Breast epithelium (tissue), 4 donors: Measurements from ENCODE around the gene AMZ1. TPM values are rescaled to one million over a fixed set of nuclear protein-coding genes. Genes with fewer than 3 reads are reported as not detected.

Source experiments
- DNase-seq, 2 donors: peaks; one replicate each; pipeline ENCODE4 v3.0.0-alpha.2; 2019; ENCODE audit warnings: low spot score in 2 of 2
- H3K27ac ChIP-seq, 2 donors: fragments of 200-600 bp; sonication (generic) in 1 of 2; one replicate each; pipeline ENCODE4 v1.5.1; 2016 to 2019; ENCODE audit warnings: mild to moderate bottlenecking in 1 of 2
- H3K27me3 ChIP-seq, 2 donors: fragments of 200-600 bp; sonication (generic) in 1 of 2; one replicate each; pipeline versions ENCODE4 v1.5.1 to v1.6.0; 2017 to 2019; ENCODE audit warnings: control low read depth in 1 of 2, mild to moderate bottlenecking in 1 of 2
- H3K36me3 ChIP-seq: fragments of 200-600 bp; one replicate; pipeline ENCODE4 v1.5.1; 2019
- H3K4me1 ChIP-seq, 2 donors: fragments of 200-600 bp; sonication (generic); one replicate each; pipeline ENCODE4 v1.5.1; 2016 to 2019; ENCODE audit warnings: control low read depth in 1 of 2
- H3K4me3 ChIP-seq, 3 donors: fragments of 200-600 bp; sonication (generic); 1 replicate in 2 of 3; 2 replicates in 1 of 3; pipeline ENCODE4 v1.5.1; 2016 to 2019; ENCODE audit warnings: mild to moderate bottlenecking in 3 of 3, moderate library complexity in 2 of 3
- H3K9me3 ChIP-seq, 2 donors: fragments of 200-600 bp; sonication (generic) in 1 of 2; one replicate each; pipeline ENCODE4 v1.5.1; 2016 to 2019; ENCODE audit warnings: control low read depth in 1 of 2
- POLR2A ChIP-seq: fragments of 450-650 bp; IDR thresholded peaks from one replicate; pipeline ENCODE4 v1.6.1; 2016; ENCODE audit warnings: antibody characterized with exemption, mild to moderate bottlenecking, moderate library complexity
- POLR2AphosphoS5 ChIP-seq, 3 donors: sonication (generic); formaldehyde crosslinking; IDR thresholded peaks; one replicate each; pipeline ENCODE4 v1.6.1; 2017; ENCODE audit warnings: antibody characterized with exemption in 3 of 3
- intact Hi-C: fragments of 100-400 bp; cut with DNase I; formaldehyde crosslinking; loops from one replicate; pipeline ENCODE4 v1.15.1; 2023; ENCODE audit warnings: low total_unique reads
- total RNA-seq, 3 donors: library from RNA; depleted of rRNA; stranded (reverse); fragments of >200 nt; gene quantifications; one replicate each; pipeline ENCODE4 v1.1.0, GENCODE V29; 2016
- TF ChIP-seq, protein P1 (sequence below), 3 donors: fragments of 450-650 bp; IDR thresholded peaks; one replicate each; pipeline ENCODE4 v1.5.1; 2016 to 2017; ENCODE audit warnings: antibody characterized with exemption in 3 of 3, mild to moderate bottlenecking in 3 of 3, moderate library complexity in 3 of 3

Gene AMZ1
- total RNA-seq, 3 donors from 2014 or later: 0.16 to 0.88 (median 0.33) TPM

DNA sequence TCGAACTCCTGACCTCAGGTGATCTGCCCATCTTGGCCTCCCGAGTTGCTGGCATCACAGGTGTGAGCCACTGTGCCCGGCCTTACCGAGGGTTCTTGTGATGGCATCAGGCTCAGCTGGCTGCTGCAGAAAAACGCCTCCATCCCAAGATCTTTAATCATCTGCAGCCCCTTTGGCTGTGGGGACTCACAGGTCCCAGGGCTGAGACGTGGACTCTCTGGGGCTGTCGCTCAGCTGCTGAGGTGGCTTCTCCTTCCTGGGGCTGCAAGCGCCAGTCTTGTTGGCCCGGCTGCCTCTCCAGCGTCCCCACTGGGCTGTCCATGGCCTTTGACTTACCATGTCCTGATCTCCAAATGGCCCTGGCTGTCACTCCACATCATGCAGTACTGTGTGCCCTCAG lies 20.0 kb downstream of the AMZ1 start:
- Histone ChIP-seq H3K9me3 (no peaks in the 10 kb centered on the region), H3K36me3 (no peaks in the 10 kb centered on the region), H3K27ac (no peak overlapping the region), H3K4me3 (no peak overlapping the region), H3K4me1 (no peaks in the 10 kb centered on the region), H3K27me3 (no peaks in the 10 kb centered on the region)
- no peak for DNase-seq
- intact Hi-C loops: no loop called here
- no peak for TF ChIP-seq POLR2AphosphoS5 (IDR thresholded peaks at IDR 0.05)
- TF ChIP-seq, protein P1, sequence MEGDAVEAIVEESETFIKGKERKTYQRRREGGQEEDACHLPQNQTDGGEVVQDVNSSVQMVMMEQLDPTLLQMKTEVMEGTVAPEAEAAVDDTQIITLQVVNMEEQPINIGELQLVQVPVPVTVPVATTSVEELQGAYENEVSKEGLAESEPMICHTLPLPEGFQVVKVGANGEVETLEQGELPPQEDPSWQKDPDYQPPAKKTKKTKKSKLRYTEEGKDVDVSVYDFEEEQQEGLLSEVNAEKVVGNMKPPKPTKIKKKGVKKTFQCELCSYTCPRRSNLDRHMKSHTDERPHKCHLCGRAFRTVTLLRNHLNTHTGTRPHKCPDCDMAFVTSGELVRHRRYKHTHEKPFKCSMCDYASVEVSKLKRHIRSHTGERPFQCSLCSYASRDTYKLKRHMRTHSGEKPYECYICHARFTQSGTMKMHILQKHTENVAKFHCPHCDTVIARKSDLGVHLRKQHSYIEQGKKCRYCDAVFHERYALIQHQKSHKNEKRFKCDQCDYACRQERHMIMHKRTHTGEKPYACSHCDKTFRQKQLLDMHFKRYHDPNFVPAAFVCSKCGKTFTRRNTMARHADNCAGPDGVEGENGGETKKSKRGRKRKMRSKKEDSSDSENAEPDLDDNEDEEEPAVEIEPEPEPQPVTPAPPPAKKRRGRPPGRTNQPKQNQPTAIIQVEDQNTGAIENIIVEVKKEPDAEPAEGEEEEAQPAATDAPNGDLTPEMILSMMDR (IDR thresholded peaks at IDR 0.05): no peak
- TF ChIP-seq POLR2A: no peak

DNA sequence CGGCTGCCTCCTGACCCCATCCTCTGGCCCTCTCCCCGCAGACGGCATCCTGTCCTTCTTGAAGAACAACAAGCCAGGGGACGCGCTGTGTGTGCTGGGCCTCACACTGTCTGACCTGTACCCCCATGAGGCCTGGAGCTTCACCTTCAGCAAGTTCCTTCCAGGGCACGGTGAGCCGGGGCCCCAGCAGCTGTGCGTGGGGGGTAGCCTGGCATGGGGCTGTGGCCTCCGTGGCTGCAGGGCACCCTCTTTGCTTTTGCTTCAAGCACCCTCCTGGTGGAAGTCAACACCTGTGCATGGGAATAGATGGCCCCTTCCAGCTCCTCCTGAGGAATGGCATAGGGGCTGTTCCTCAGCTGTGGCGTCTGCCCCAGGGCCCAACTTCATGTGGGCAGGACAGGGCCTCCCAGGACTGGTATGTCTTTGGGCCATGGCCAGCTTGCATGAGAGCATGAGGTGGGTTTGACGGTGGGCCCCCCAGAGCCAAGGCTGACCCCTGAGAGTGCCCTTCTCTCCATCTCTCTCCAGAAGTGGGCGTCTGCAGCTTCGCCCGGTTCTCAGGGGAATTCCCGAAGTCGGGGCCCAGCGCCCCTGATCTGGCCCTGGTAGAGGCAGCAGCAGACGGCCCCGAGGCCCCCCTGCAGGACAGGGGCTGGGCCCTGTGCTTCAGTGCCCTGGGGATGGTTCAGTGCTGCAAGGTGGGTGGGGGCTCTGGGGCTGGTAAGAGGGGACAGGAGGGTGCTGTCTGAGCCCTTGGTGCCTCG lies 20.7 kb downstream of the AMZ1 start:
- no peak for DNase-seq
- H3K9me3 ChIP-seq: no peaks in the 10 kb centered on the region
- H3K27me3 ChIP-seq: no peaks in the 10 kb centered on the region
- H3K36me3 ChIP-seq: no peaks in the 10 kb centered on the region
- intact Hi-C loops: no loop called here
- H3K4me3 ChIP-seq: no peak overlapping the region
- no peak overlapping the region for H3K27ac ChIP-seq
- H3K4me1 ChIP-seq: no peaks in the 10 kb centered on the region
- TF ChIP-seq POLR2AphosphoS5 (IDR thresholded peaks at IDR 0.05) (no peak), POLR2A (no peak)
- TF ChIP-seq, protein P1 (IDR thresholded peaks at IDR 0.05): no peak

DNA sequence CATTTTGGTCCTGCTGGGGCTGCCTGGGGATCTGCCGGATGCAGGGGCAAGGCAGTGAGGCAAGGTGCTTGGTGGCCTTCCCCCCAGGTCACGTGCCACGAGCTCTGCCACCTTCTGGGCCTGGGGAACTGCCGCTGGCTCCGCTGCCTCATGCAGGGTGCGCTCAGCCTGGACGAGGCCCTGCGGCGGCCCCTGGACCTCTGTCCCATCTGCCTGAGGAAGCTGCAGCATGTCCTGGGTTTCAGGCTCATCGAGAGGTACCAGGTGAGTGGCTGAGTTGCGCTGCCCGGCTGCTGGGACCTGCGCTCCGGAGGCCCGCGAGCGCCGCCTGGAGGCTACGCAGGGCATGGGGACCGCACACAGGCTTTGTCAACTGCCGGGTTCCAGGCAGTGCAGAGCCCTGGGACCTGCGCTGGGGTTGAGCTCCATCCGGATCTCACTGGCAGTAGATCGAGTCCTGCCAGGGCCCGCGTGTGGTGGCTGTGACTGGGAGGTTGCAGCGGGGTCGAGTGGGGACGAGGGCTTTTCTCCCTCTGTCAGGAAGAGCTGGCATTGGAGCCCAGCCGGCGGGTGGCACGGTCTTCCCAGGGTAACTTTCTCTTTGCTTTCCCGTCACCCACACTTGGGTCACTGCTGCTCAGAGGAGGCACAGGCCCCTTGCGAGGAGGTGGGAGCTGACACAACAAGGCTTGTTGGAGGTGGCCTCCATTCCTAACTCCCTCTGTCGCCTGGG lies 21.7 kb downstream of the AMZ1 start:
- no peak overlapping the region for H3K27ac ChIP-seq
- H3K4me1 ChIP-seq: no peaks in the 10 kb centered on the region
- no peaks in the 10 kb centered on the region for H3K36me3 ChIP-seq
- TF ChIP-seq, protein P1 (IDR thresholded peaks at IDR 0.05): peak; percentile 52 to 69 (median 53)
- TF ChIP-seq POLR2A: no peak
- no peak for TF ChIP-seq POLR2AphosphoS5 (IDR thresholded peaks at IDR 0.05)
- peak overlapping the region; percentile 6 to 49 (median 26) for H3K4me3 ChIP-seq
- no peaks in the 10 kb centered on the region for H3K9me3 ChIP-seq
- intact Hi-C loops: loop anchor here (5.0 kb wide), 1 partner anchor 1737 kb away; no protein-coding TSS in a partner anchor
- DNase-seq: peak in 1 of 2 donors; percentile 25
- H3K27me3 ChIP-seq: no peaks in the 10 kb centered on the region

DNA sequence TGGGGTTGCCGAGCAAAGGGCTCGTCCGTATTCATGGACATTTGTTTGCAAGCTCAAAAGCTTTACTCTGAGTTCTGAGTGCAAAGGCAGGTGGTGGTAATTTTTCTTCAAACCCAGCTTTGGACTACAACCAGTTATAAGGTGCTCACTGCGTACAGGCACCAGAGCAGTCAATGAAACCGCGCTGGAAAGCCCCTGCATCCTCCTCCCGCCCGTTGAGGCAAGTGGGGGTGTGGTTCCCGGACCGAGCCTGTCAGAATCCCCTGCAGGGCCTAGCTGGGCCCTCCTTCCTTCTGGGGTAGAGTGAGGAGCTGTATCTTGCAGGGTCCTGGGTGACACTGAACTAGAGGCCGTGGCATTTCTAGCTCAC lies 22.3 kb downstream of the AMZ1 start:
- H3K27ac ChIP-seq: no peak overlapping the region
- no peaks in the 10 kb centered on the region for H3K4me1 ChIP-seq
- no peaks in the 10 kb centered on the region for H3K27me3 ChIP-seq
- no peak for DNase-seq
- H3K4me3 ChIP-seq: peak overlapping the region in 2 of 3 donors; percentile 6 to 26
- no peaks in the 10 kb centered on the region for H3K36me3 ChIP-seq
- H3K9me3 ChIP-seq: no peaks in the 10 kb centered on the region
- intact Hi-C loops: loop anchor here (5.0 kb wide), 1 partner anchor 1738 kb away; no protein-coding TSS in a partner anchor
- TF ChIP-seq POLR2A (no peak), POLR2AphosphoS5 (IDR thresholded peaks at IDR 0.05) (no peak)
- TF ChIP-seq, protein P1 (IDR thresholded peaks at IDR 0.05): no peak
